ENCODE measurements around the gene NDUFB5.
A peak's percentile ranks its signal among the peaks of the same experiment; 100 is the strongest.
"Not testable (repeated sequence)": the region's sequence is repeated elsewhere in the genome, so short reads cannot be mapped to it uniquely, and the experiment has no call there.

NDUFB5 gene

GRCh38 chr3:179640469-179640868, 35.9 kb downstream of the NDUFB5 start:
- no peak for DNase-seq

- no peak for DNase-seq
Measured at GRCh38 chr3:179642871-179643270, 38.3 kb downstream of the NDUFB5 start.

GRCh38 chr3:179643837-179644236, 39.2 kb downstream of the NDUFB5 start:
- not testable (repeated sequence) for DNase-seq

- no peak for DNase-seq
Measured at GRCh38 chr3:179646177-179646576, 41.6 kb downstream of the NDUFB5 start.

- DNase-seq, result peak in 1 of 3 experiments; percentile 72
Measured at GRCh38 chr3:179651687-179652446, 47.3 kb downstream of the NDUFB5 start.

GRCh38 chr3:179652447-179653095, 48.0 kb downstream of the NDUFB5 start, which contains the start of gene USP13:
USP13 (plus strand) TSS chr3:179653040; CDS start chr3:179653226, 186 bp downstream.
- peak; percentile 71 to 93 (median 93) for DNase-seq

- peak; percentile 73 to 93 (median 89) for DNase-seq
Measured at GRCh38 chr3:179653096-179653797, 48.7 kb downstream of the NDUFB5 start.

- DNase-seq, result no peak
Measured at GRCh38 chr3:179655236-179655635, 50.6 kb downstream of the NDUFB5 start.

- no peak for DNase-seq
Measured at GRCh38 chr3:179658606-179659005, 54.0 kb downstream of the NDUFB5 start.

GRCh38 chr3:179660872-179661271, 56.3 kb downstream of the NDUFB5 start:
- no peak for DNase-seq

GRCh38 chr3:179661777-179662176, 57.2 kb downstream of the NDUFB5 start:
- no peak for DNase-seq

- no peak for DNase-seq
Measured at GRCh38 chr3:179663093-179663492, 58.5 kb downstream of the NDUFB5 start.

- DNase-seq, result no peak
Measured at GRCh38 chr3:179666030-179666429, 61.4 kb downstream of the NDUFB5 start.

GRCh38 chr3:179666436-179667035, 61.9 kb downstream of the NDUFB5 start:
- DNase-seq, result peak; percentile 26 to 76 (median 31)

GRCh38 chr3:179668429-179668828, 63.8 kb downstream of the NDUFB5 start:
- DNase-seq, result no peak

- no peak for DNase-seq
Measured at GRCh38 chr3:179670311-179670710, 65.7 kb downstream of the NDUFB5 start.

- no peak for DNase-seq
Measured at GRCh38 chr3:179671309-179671708, 66.7 kb downstream of the NDUFB5 start.

GRCh38 chr3:179671747-179672242, 67.2 kb downstream of the NDUFB5 start:
- no peak for DNase-seq

- DNase-seq, result peak in 1 of 3 experiments; percentile 44
Measured at GRCh38 chr3:179672918-179673317, 68.3 kb downstream of the NDUFB5 start.

GRCh38 chr3:179673523-179673922, 68.9 kb downstream of the NDUFB5 start:
- DNase-seq, result no peak

GRCh38 chr3:179676081-179676480, 71.5 kb downstream of the NDUFB5 start:
- DNase-seq, result no peak
